ENCODE data around the gene PCDHGA11.
"Not testable (repeated sequence)": the region's sequence is repeated elsewhere in the genome, so short reads cannot be mapped to it uniquely, and the experiment has no call there.

Gene PCDHGA11

GRCh38 chr5:141398608-141399007 is 22.2 kb upstream of the PCDHGA11 start:
- no peak for DNase-seq (ENCODE audit: low read depth)

- DNase-seq (ENCODE audit: low read depth) = no peak
Measured at GRCh38 chr5:141399555-141400258, 21.1 kb upstream of the PCDHGA11 start.

- DNase-seq (ENCODE audit: low read depth) = no peak
Measured at GRCh38 chr5:141402553-141403243, 18.2 kb upstream of the PCDHGA11 start, which contains the start of gene PCDHGA9. Gene PCDHGA9 (plus strand): TSS chr5:141402778. CDS start chr5:141402953, 175 bp downstream.

- no peak for DNase-seq (ENCODE audit: low read depth)
Measured at GRCh38 chr5:141403387-141403786, 17.5 kb upstream of the PCDHGA11 start.

- not testable (repeated sequence) for DNase-seq (ENCODE audit: low read depth)
Measured at GRCh38 chr5:141407790-141408505, 12.9 kb upstream of the PCDHGA11 start, which contains the start of gene PCDHGB6. Gene PCDHGB6 (plus strand): TSS chr5:141408021. CDS start chr5:141408203, 182 bp downstream.

GRCh38 chr5:141409598-141410306 is 11.1 kb upstream of the PCDHGA11 start:
- no peak for DNase-seq (ENCODE audit: low read depth)

- no peak for DNase-seq (ENCODE audit: low read depth)
Measured at GRCh38 chr5:141411575-141411974, 9.3 kb upstream of the PCDHGA11 start.

- DNase-seq (ENCODE audit: low read depth) = peak; percentile 45
Measured at GRCh38 chr5:141412854-141413539, 7.9 kb upstream of the PCDHGA11 start, which contains the start of gene PCDHGA10. Gene PCDHGA10 (plus strand): TSS chr5:141412987. CDS start chr5:141413176, 189 bp downstream.

- DNase-seq (ENCODE audit: low read depth) = no peak
Measured at GRCh38 chr5:141413540-141414069, 7.2 kb upstream of the PCDHGA11 start.

- not testable (repeated sequence) for DNase-seq (ENCODE audit: low read depth)
Measured at GRCh38 chr5:141414548-141415274, 6.1 kb upstream of the PCDHGA11 start.

- DNase-seq (ENCODE audit: low read depth) = not testable (repeated sequence)
Measured at GRCh38 chr5:141415275-141415618, 5.6 kb upstream of the PCDHGA11 start.

- DNase-seq (ENCODE audit: low read depth) = peak; percentile 21
Measured at GRCh38 chr5:141417494-141418172, 3.2 kb upstream of the PCDHGA11 start, which contains the start of gene PCDHGB7. Gene PCDHGB7 (plus strand): TSS chr5:141417677. CDS start chr5:141417860, 183 bp downstream.

GRCh38 chr5:141419074-141419880 is 1.6 kb upstream of the PCDHGA11 start:
- no peak for DNase-seq (ENCODE audit: low read depth)

GRCh38 chr5:141421489-141421855 is 621 bp downstream of the PCDHGA11 start:
- no peak for DNase-seq (ENCODE audit: low read depth)

GRCh38 chr5:141422742-141423291 is 2.0 kb downstream of the PCDHGA11 start:
- no peak for DNase-seq (ENCODE audit: low read depth)

GRCh38 chr5:141427783-141428426 is 7.1 kb downstream of the PCDHGA11 start:
- DNase-seq (ENCODE audit: low read depth) = no peak

GRCh38 chr5:141430332-141431113 is 9.7 kb downstream of the PCDHGA11 start, which contains the start of gene PCDHGA12:
Gene PCDHGA12 (plus strand): TSS chr5:141430507. CDS start chr5:141430760, 253 bp downstream.
- no peak for DNase-seq (ENCODE audit: low read depth)
